Lower lobe of right lung (tissue), 2 donors: ENCODE data around the gene SERF2. TPM values are rescaled to one million over a fixed set of nuclear protein-coding genes. Genes with fewer than 3 reads are reported as not detected.
"Not testable (repeated sequence)": the region's sequence is repeated elsewhere in the genome, so short reads cannot be mapped to it uniquely, and the experiment has no call there.

Source experiments
- ATAC-seq, 2 donors: fragments of 200-7000 bp; cut with Tn5 transposase; one replicate each; pipeline ENCODE4 v1.9.1; 2020 to 2022; ENCODE audit warnings: mild to moderate bottlenecking in 2 of 2, moderate library complexity in 2 of 2
- DNase-seq: peaks from one replicate; pipeline ENCODE4 v3.0.0-alpha.2; 2020
- H3K27ac ChIP-seq: fragments of 200-600 bp; one replicate; pipeline ENCODE4 v1.8.0; 2022
- H3K27me3 ChIP-seq: fragments of 200-600 bp; one replicate; pipeline ENCODE4 v1.8.0; 2022; ENCODE audit warnings: low read depth
- H3K36me3 ChIP-seq: fragments of 200-600 bp; one replicate; pipeline ENCODE4 v1.8.0; 2022; ENCODE audit warnings: mild to moderate bottlenecking
- H3K4me1 ChIP-seq: fragments of 200-600 bp; one replicate; pipeline ENCODE4 v1.8.0; 2022
- H3K4me3 ChIP-seq: fragments of 200-600 bp; one replicate; pipeline ENCODE4 v1.8.0; 2022; ENCODE audit warnings: mild to moderate bottlenecking
- H3K9me3 ChIP-seq: fragments of 200-600 bp; one replicate; pipeline ENCODE4 v1.8.0; 2022
- CTCF ChIP-seq: fragments of 200-600 bp; IDR thresholded peaks from one replicate; pipeline ENCODE4 v1.8.0; 2022; ENCODE audit warnings: antibody characterized with exemption, mild to moderate bottlenecking
- intact Hi-C: fragments of 100-400 bp; cut with DNase I; formaldehyde crosslinking; loops from one replicate; pipeline ENCODE4 v1.11.0; 2022
- microRNA-seq: library from miRNA; unstranded; fragments of <30 nt; microRNA quantifications from one replicate; pipeline ENCODE4 v1.2.0, GENCODE V29; 2020; ENCODE audit warnings: borderline number of aligned reads
- total RNA-seq: library from RNA; stranded (reverse); fragmentation: NEBNext Ultra II Directional; extraction: Animal tissue kit (Norgen Biotek cat#: 25700); gene quantifications from one replicate; pipeline ENCODE4 v1.2.1, GENCODE V29; 2021
- donor health status: DM: no; HTN: yes; CAD: no; lungs with severe emphysema.

SERF2 gene
- total RNA-seq, 1 donor from 2014 or later, result 827 TPM

DNA sequence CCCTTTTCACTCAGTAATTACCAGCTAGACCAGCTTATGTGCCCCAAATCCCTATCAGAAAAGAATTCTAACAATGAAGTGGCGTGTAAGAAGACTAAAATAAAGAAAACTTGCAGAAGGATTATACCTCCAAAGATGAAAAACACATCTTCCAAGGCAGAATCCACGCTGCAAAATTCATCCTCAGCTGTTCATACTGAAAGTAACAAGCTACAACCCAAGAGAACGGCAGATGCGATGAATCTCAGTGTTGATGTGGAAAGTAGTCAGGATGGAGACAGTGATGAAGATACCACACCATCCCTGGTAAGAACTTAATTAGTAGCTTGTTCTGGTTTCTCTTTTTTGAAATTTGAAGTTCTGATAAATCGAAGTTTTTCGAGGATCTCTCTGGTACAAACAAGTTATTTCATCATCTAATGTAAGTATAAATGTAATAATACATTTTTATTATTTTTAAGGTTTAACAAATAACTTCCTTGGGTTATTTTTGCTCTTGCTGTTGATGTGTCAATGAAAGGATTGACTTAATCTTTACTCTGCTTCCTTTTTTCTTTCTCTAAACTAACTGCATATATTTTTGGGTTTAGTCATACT lies 36.0 kb downstream of the SERF2 start:
- ATAC-seq (no peak), DNase-seq (no peak)
- no peaks in the 10 kb centered on the region for H3K36me3 ChIP-seq
- H3K27me3 ChIP-seq, result no peaks in the 10 kb centered on the region
- TF ChIP-seq CTCF, result no peak
- peaks cover 27% of the 10 kb centered on the region for H3K4me1 ChIP-seq
- no peaks in the 10 kb centered on the region for H3K9me3 ChIP-seq
- intact Hi-C loops, result no loop called here
- no peak overlapping the region for H3K4me3 ChIP-seq
- H3K27ac ChIP-seq, result no peak overlapping the region

DNA sequence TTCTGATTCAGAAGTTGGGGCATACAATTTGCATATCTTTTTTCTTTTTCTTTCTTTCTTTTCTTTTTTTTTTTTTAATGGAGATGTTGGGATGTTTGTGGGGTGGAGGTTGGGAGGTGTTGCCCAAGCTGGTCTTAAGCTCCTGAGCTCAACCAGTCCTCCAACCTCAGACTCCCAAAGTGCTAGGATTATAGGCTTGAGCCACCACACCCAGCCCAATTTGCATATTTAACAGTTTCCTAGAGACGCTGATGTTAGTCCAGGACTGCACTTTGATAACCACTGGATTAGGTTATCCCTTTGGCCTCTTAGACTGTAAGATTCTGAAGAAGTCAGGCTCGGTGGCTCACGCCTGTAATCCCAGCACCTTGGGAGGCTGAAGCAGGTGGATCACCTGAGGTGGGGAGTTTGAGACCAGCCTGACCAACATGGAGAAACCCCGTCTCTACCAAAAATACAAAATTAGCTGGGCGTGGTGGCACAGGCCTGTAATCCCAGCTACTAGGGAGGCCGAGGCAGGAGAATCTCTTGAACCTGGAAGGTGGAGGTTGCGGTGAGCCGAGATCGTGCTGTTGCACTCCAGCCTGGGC lies 37.9 kb downstream of the SERF2 start:
- H3K36me3 ChIP-seq, ATAC-seq, H3K27me3 ChIP-seq, intact Hi-C loops, DNase-seq, H3K27ac ChIP-seq, H3K9me3 ChIP-seq, H3K4me3 ChIP-seq: not testable (repeated sequence)
- peaks cover 19% of the 10 kb centered on the region for H3K4me1 ChIP-seq

- H3K36me3 ChIP-seq, H3K9me3 ChIP-seq, intact Hi-C loops, H3K4me3 ChIP-seq, H3K27ac ChIP-seq, ATAC-seq, DNase-seq, H3K27me3 ChIP-seq: not testable (repeated sequence)
- H3K4me1 ChIP-seq, result peaks cover 19% of the 10 kb centered on the region
Measured at GRCh38 chr15:43830691-43831275, 38.7 kb downstream of the SERF2 start.

DNA sequence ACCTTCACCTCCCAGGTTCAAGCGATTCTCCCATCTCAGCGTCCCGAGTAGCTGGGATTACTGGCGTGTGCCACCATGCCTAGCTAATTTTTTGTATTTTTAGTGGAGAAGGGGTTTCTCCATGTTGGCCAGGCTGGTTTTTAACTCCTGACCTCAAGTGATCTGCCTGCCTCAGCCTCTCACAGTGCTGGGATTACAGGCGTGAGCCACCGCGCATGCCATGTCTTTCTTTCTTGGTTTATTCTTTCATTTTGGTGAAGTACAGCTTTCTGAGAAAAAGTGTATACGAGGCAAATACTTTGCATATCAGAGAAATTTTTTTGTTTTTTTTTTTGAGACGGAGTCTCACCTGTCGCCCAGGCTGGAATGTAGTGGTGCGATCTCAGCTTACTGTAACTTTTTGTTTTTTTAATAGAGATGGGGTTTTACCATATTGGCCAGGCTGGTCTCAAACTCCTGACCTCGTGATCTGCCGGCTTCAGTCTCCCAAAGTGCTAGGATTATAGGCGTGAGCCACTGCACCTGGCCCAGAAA lies 39.5 kb downstream of the SERF2 start:
- Histone ChIP-seq H3K4me1 (peaks cover 13% of the 10 kb centered on the region), H3K36me3 (peaks cover 11% of the 10 kb centered on the region)
- H3K9me3 ChIP-seq, intact Hi-C loops, H3K4me3 ChIP-seq, H3K27ac ChIP-seq, DNase-seq, ATAC-seq, H3K27me3 ChIP-seq: not testable (repeated sequence)

GRCh38 chr15:43832485-43832884 lies 40.4 kb downstream of the SERF2 start:
- ATAC-seq, result not testable (repeated sequence)

GRCh38 chr15:43845421-43845820 lies 53.3 kb downstream of the SERF2 start:
- H3K36me3 ChIP-seq, result peaks cover 31% of the 10 kb centered on the region
- H3K4me1 ChIP-seq, result no peaks in the 10 kb centered on the region
- DNase-seq, result no peak
- no peak for ATAC-seq
- no peak overlapping the region for H3K4me3 ChIP-seq
- H3K27me3 ChIP-seq, result no peaks in the 10 kb centered on the region
- H3K27ac ChIP-seq, result no peak overlapping the region
- intact Hi-C loops, result no loop called here
- no peaks in the 10 kb centered on the region for H3K9me3 ChIP-seq
- TF ChIP-seq CTCF, result no peak

More at GRCh38 chr15:43832485-43832884, 40.4 kb downstream of the SERF2 start:
- H3K27ac ChIP-seq, H3K4me1 ChIP-seq, H3K4me3 ChIP-seq, H3K27me3 ChIP-seq, DNase-seq, intact Hi-C loops, H3K9me3 ChIP-seq: not testable (repeated sequence)
- H3K36me3 ChIP-seq, result peaks cover 14% of the 10 kb centered on the region

Small RNA genes lying within 50 kb of the gene (microRNA-seq; reads per million reads assigned to microRNA genes)
- 2.0 reads per million for gene MIR1282

Other genes starting within 250 kb of the SERF2 start
- gene PPIP5K1, start 202.1 kb upstream of the SERF2 start, total RNA-seq, result 31.6 TPM
- 0.89 TPM for gene CKMT1B, start 198.3 kb upstream of the SERF2 start, total RNA-seq
- gene STRC, start 173.5 kb upstream of the SERF2 start, total RNA-seq, result not detected
- gene CATSPER2, start 143.5 kb upstream of the SERF2 start, total RNA-seq, result 2.7 TPM
- gene CKMT1A, start 98.5 kb upstream of the SERF2 start, total RNA-seq, result 0.80 TPM
- 330 TPM for gene PDIA3, start 45.9 kb upstream of the SERF2 start, total RNA-seq
- 5.1 TPM for gene ELL3, start 15.4 kb upstream of the SERF2 start, total RNA-seq
- not detected for gene SERINC4, start 7.9 kb downstream of the SERF2 start, total RNA-seq
- 13.2 TPM for gene HYPK, start 8.3 kb downstream of the SERF2 start, total RNA-seq
- gene MFAP1, start 32.4 kb downstream of the SERF2 start, total RNA-seq, result 21.0 TPM
- gene WDR76, start 34.7 kb downstream of the SERF2 start, total RNA-seq, result 5.7 TPM